ENCODE data around the gene MR1.

GRCh38 chr1:181040284-181040865 is 6.6 kb downstream of the MR1 start:
- TF ChIP-seq REST (IDR thresholded peaks at IDR 0.05; ENCODE audit: low read depth) (no peak), CTCF (IDR thresholded peaks at IDR 0.05 in 2 of 3, conservative IDR thresholded peaks at IDR 0.05 in 1 of 3; ENCODE audit: borderline replicate concordance in 1 of 3, insufficient read depth in 1 of 3, low read depth in 2 of 3, low read length in 2 of 3) (no peak), EZH2 (IDR thresholded peaks at IDR 0.05) (no peak), POLR2AphosphoS5 (IDR thresholded peaks at IDR 0.05; ENCODE audit: low read depth, low read length) (no peak)

All from HCT116 (cell line).